HG03442 (cell line): ENCODE results near the gene COLEC12.

Experiments
- ATAC-seq: cut with Tn5 transposase; IDR thresholded peaks from one replicate; pipeline ENCODE4 v1.9.1; 2021; ENCODE audit warnings: mild to moderate bottlenecking, moderate library complexity; ENCODE audit not compliant: unreplicated experiment

COLEC12 gene

DNA sequence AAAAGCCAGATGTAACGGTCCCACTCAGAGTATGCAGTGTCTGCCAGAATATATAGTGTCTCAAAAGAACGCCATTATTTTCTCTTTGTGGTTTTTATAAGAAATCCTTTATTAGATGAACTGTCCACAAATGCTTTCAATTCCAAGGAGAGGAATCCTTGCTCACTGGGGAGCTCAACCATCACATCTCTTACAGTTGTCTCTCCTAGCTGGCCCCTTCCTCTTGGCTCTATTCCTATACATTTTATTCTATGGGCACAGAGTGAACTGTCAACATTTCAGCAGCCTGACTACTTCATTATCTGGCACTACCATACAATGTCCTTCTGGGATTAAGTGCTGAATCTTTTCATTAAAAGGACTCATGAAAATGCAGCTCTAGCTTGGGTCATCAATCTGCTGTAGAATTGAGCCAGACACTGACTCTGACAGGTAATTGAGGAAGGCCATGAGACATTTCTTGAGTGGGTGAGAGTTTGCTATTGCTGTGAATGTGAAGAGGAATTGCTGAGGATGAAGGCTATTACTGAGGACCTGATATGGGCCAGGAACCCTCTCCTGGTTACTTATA is 136.2 kb downstream of the COLEC12 start:
- no peak for ATAC-seq

DNA sequence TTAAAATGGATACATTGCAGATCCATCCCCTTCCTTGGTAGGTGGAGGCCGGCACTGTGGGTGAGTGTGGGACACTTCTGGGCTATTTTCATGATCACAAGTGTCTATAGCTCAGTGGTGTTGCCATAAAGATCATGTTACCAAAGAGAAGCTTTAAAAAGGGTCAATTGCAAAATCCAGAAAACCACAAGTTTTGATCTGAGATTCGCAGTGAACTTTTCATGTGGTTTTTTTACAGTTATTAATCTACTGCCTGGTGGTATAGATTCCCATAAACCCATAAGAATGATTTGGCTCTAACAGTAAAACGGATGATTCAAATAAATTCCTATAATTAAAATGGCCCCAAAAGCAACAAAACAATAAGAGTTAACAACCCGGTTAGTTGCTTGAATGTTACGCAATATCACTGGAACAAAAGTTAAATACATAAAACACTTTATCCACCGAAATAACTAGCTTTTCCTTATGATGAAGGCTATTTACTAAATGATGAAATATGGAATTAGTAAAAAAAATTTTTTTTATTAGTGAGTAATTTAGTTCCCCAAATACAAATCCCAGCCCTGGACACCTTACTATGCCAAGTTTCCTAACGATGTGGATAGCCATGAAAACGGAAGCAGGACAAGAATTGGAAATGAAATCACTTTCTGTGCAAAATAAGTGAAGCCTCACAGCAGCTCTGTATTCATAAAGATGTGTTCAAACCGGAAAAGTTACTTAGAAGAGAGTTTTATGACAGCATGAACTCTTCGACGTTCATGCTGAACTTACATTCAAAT is 137.0 kb downstream of the COLEC12 start:
- no peak for ATAC-seq

DNA sequence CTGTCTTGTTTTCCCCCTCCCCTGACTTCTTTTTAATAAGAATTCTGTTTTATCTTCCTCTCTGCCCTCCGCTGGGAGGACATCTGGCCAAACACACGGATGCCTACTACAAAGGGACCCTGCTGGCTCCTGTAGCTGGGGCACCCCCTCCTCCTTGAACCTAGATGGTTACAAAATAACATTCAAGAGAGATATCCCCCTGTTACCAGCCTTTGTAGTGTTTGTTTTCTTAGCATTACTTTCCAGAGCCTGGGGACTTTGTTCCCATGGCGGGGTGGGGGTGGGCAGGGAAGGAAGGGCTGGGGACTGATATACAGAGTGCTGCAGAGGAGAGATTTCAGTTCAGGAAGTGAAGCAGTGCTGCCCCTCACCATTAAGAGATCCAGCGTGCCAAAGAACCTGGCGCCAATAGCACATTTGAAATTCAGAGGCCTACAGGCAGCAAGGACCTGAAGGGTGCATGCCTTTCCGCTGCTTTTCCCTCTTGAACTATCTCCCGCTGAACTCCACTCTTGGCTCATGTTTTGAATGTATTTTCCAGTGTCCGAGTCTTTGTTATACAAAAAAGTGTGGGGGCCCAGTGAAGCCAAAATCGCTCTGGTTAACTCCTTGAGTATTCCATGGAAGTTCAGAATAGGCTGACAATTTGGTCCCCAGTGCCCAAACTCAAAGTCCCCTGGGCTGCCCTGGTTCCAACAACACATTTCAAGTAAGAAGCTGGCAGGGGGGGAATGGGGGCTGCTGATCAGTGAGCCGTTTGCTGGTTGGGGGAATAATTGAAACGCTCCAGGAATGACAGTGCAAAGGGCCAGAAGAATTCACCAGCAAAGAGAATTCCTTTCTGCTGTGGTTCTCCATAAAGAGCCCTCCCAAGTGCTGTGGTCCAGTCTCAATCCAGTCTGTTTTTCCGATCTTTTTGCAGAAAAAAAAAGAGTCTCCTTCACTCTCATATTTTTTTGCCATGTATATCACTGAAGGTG is 137.9 kb downstream of the COLEC12 start:
- ATAC-seq: no peak

DNA sequence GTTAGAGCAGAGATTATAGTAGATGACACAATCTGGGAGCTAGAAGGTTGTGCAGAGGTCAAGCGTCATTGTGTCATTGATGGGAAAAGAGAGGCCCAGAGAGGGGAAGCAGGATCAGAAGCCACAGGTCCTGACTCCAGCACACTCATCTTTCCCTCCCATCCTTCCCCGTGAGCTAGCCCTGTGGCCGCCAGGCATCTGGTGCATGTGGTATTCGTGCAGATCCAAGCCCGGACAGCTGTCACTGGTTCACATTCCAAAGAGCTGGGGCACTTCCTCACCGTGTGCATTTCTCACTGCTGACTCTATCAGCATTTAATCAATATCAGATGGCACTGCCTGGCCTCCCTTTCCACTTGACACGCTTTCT is 138.6 kb downstream of the COLEC12 start:
- no peak for ATAC-seq

DNA sequence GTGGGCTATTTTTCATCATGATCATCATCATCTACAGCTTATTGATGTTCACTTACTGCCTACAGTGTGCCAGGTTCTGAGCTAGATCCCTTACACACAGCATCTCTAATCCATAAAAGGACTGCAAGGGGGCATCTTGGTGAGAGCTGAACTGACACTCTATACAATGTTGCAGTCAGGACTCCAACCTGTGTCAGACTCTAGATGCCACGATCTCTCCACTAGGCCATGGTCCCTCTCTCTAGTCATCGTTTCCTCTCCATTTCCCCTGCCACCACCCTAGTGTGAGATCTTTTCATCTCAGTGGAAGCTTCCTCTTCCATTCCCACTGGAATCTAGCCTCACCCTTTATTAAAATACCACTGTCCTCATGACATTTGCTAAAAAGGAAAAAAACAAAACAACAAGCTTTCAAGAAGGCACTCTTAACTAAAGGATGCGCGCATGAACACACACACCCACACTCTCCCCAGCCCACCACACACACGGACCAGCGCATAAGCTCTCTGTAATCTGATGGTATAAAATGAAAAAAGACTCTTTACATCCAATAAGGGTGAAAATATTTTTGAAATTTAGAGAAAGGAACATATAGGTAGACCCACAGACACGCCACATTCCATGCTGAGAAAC is 139.3 kb downstream of the COLEC12 start:
- ATAC-seq: no peak

DNA sequence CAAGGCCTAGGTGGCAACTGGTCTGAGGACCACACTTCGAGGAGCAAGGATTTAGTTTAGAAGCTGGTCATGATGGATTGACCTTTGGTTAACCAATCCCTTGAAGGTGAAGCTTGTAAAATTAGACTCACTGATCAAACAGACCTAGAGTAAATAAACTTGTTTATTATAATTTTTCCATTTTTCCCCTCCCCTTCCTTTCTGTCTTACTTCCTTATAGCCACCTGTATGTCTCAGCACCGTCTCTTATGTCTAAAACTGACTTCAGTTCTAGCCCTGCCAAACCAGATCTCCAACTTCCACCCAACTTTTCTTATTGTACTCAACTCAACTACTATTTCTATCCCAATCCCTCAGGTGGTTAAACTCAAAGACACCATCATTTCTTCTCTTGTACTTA is 139.8 kb downstream of the COLEC12 start:
- ATAC-seq: no peak

DNA sequence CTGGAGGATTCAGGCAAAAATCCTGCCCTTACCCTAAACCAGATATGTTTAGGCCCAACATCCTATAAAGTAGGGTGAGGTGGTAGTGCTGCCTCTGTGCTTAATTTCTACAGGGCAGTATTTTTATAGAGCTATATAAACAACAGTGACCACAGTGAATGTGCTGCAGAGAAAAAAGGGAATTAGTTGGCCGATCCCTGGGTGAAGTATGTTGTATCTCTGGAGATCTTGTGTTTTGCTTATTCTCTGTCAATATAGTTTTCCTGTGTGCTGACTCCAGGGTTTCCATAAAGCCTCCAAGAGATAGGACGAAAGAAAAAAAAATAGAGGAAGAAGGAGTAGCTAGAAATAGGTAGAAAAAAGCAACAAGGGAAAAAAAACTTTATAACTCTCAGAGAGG is 143.7 kb downstream of the COLEC12 start:
- ATAC-seq: no peak

DNA sequence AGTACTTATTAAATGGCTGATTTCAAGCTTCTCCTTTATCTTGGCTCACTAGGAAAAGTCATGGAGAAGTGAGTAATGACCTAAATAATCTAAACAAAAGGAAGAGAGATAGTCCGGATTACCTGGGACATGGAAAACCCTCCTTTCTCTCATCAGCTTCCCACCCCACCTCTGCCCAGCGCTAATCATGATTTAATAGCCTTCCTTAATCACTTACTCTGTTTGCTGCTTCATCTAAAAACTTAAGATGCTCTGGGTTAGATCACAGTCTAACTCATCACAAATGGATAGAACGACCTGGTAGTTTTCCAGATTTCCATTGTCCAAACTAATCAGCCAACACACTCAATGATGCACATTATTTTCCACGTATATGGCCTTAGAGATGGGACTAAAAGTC is 144.8 kb downstream of the COLEC12 start:
- no peak for ATAC-seq

DNA sequence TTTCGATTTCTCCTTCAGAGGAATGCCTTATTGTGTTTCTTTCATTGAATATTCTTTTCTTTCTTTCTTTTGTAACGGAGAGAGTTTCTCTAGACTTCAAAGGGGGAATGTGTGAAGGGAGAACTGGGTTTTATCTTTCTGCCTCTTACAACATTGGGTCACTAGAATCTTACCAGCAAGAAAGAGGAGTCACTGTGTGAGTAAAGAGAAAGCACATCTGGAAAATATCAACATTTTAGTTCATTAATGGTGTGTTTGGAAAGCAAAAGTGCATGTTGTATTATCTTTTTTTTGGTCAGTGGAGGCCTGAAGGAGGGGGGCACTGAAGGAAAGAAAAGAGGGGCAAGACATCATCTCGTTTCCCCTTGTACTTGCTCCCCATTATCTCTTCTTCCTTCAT is 146.0 kb downstream of the COLEC12 start:
- ATAC-seq: no peak

DNA sequence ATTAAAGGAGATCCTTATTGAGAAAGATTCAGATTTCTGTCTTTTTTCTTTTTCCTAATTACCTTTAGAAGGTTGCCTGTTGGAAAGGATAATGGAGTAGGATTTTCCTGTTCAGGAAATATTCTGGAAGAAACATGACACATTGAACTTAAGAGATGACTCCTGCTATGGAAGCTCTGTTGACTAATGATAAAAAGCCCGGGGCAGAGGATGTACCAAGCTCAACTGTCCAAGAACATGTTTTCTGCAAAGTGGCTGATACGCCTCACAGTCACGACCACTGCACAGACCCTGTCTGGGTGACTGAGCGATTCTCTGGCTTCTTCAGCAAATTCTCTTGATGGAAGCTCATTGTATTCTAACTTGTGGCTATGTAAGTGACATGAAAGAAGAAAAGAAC is 146.5 kb downstream of the COLEC12 start:
- ATAC-seq: no peak

DNA sequence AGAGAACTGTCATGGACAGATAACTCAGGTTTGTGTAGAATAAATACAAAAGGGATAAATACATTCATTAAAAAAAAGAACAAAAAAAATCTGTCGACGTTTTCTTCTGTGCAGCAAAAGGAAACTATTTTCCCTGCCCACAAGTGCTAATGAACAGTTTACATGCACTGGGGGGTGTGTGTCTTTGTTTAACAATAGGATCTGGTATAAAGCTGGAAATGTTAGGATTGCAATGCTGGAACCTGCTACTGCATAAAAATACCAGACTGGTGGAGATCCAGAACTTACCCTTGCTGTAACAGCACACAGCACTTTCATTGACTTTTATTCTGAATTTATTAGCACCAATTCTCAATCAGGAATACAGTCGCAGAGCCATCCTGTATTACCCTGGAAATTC is 148.1 kb downstream of the COLEC12 start:
- ATAC-seq: no peak

DNA sequence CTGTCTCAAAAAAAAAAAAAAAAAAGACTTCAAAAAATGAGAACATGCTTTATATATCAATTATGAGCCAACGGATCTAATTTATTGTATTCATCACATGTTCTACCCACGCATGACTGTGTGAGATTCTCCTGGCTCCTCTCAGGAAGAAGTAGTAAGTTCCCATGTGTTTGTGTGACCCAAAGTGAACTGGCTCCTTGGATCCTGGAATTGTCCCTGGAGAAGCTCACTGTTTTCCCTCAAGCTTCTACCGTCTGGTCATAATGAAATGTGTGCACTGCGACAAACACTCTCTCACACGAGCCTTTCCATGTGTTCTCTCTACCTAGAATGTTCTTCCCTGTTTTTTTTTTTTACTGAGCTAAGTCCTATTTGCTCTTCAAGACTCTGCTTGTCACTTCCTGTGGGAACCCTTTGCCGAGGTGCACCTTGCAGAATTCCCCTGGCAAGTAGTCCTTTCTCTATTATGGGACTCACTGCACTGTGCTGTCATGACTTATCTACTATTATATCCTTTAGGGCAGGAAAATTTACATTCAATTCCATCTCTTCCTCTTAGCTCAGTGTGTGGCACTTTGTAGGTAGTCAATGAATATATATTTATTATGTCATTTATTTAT is 149.4 kb downstream of the COLEC12 start:
- ATAC-seq: no peak

DNA sequence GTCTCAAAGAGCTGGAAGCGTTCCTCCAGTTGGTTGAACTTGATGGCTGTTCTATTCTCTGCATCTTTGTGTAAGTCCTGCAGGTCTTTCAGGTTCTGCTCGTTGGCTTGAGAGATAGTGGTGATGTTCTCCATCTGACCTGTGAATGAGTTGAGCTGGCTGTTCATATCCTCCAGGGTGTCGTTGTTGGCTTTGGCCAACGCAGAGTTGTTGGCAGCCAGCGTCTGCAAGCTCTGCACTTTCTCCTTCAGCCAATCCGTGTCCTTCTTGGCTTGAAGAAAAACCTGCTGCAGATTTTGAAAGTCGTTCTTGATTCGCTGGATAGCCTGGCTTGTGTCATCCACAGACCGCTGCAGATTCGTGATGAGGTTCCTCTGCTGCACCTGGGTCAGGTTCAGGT is 153.9 kb downstream of the COLEC12 start:
- no peak for ATAC-seq

DNA sequence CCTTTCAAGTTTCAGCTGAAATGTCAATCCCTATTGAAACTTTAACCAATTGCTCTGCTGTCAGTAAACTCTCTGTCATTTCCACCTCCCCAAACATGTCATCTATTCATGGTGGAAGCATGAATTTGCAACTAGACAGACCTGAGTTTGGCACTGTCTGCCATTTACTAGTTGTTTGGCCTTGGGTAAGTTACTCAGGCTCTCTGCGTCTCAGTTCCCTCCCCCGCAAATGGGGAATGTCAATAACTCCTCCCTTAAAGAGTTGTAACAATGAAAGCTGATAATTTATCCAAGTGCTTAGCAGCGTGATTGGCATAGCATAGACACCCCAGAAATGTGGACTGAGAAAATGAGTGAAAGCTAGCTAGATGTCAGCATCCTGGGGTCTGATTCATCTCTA is 159.4 kb downstream of the COLEC12 start:
- ATAC-seq: no peak

DNA sequence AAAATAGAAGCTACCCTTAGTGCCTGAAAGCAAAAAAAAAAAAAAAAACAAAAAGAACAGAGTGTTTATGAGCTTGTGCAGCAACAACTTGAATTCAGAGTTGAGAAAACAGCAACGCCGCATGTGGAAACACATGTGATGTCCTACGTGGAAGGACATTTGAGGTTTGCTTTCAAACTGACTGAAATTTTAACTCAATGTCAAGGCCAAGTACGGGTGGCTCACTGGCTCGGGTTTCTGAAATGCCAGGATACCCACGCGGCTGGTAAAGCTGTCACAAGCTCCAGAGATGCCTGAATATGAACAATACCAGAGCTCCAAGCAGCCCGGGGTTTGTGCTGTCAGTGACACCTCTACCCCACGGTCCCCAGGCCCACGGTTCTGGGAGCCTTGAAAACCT is 160.5 kb downstream of the COLEC12 start:
- no peak for ATAC-seq

DNA sequence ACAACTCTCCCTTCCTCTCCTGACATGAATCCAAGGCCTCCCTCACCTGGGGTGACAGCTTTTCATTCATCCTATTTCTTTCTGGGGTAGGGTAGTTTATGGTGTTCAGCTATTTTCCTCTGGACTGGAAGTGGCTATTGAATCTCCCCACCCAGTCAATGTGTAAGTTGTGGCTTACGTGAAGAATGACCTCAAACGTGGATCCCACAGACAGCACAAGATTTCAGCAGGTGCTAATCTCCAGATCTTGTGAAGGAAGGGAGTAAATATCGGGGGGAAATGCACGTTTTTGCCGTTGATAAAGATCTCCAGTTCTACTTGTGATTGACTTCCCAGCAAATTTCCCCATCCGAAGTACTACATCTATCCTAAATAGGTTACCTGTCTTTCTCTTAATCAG is 161.3 kb downstream of the COLEC12 start:
- no peak for ATAC-seq

DNA sequence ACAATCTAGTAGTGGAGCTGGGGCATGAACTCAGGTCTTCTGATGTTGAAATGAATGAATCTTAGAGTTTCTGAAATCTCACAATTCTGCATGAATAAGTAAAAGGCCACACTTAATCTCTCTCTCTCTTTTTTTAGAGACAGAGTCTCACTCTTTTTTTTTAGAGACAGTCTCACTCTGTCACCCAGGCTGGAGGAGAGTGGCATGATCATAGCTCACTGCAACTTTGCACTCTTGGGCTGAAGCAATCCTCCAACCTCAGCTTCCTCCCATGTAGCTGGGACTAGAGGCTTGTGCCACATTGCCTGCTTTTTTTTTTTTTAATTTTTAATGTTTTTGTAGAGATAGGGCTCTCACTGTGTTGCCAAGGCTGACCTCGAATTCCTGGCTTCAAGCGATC is 163.8 kb downstream of the COLEC12 start:
- no peak for ATAC-seq

DNA sequence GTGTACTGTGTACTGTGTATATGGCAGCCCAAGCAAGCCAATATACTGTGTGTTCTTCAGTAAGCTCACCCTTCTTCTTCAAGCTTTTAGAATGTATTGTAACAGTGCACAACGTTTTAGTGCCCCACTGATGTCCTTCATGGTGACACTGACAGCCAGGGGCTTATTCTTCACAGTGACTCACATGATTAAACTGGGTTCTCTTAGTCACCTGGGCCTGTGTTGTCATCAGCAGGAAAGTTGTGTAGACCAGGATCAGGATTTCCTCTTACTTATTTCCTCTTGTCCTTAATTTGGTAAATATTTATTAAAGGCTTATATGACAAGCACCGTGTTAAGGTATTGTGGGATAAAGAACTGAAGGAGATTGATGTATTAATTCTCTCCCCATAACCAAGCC is 164.8 kb downstream of the COLEC12 start:
- ATAC-seq: no peak

DNA sequence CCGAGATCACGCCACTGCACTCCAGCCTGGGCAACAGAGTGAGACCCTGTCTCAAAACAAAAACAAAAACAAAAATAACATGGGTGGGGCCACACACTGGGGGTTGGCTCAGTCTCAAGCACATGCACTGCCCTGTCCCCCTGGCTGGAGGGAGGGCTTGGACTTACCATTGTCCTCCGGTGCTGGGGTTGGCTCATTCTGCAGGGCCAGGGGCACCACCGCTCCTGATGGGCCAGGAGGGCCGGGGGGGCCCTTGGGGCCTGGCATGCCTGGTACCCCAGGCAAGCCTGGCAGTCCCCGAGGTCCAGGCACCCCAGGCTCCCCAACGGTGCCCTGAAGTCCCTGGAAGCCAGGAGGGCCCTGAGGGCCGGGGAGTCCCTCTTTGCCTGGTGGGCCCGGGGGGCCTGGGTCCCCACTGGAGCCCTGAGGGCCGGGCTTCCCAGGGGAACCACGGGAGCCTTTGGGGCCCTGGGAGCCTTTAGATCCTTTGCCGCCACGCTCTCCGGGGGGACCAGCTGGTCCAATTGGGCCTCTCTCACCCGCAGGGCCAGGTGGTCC is 165.8 kb downstream of the COLEC12 start:
- ATAC-seq: no peak

DNA sequence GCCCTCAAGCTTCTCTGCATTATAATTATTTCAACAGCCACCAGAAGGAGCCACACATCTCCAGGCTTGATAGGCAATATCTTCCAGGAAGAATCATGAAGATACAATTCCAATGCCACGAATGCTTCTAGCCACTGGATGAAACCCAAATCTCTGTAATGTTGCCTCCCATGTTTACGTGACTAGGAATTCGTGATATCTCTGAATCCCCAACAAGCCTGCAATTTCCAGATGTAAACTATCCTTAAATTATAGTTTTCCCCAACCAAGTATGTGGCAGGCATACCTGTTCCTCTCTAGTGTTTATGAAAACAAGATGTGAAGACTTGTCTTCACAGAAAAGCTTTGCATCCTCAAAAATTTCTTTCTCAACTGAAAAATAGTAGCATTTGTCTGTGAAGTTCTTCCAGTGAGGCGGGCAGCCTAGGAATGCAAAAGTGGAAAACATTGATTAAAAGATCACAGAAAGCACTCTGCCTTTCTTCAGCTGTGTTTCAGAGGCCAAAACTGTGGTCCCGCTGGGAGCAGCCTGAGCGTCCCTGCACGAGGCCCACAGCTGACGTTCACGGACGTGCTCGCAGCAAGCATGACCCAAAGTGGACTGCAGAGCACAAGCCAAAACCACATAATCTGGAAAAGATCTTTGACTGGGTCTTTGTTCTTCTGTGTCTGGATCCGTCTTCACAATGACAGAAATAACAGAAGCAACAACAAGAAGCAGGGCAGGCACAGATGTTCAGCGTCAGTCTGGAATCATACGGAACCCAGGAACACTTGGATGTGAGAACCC is 167.6 kb downstream of the COLEC12 start:
- no peak for ATAC-seq
